Brain microvascular endothelial cell (primary cell): ENCODE data around the gene CGRRF1.

ENCODE experiments used
- DNase-seq: peaks from one replicate; pipeline ENCODE4 v3.0.0-alpha.2; 2020
- H3K27ac ChIP-seq: fragments of 250-450 bp; sonication (Bioruptor Pico); 2 replicates; pipeline ENCODE4 v1.5.1; 2020; ENCODE audit warnings: mild to moderate bottlenecking, moderate library complexity
- H3K27me3 ChIP-seq: fragments of 250-450 bp; sonication (Bioruptor Pico); replicated peaks from 2 replicates; pipeline ENCODE4 v1.5.1; 2020; ENCODE audit warnings: mild to moderate bottlenecking
- H3K36me3 ChIP-seq: fragments of 250-450 bp; sonication (Bioruptor Pico); replicated peaks from 2 replicates; pipeline ENCODE4 v1.5.1; 2020; ENCODE audit warnings: mild to moderate bottlenecking
- H3K4me3 ChIP-seq: 2 replicates; pipeline ENCODE4 v1.5.1; 2011; ENCODE audit warnings: low read depth, mild to moderate bottlenecking, control low read depth, low read length, moderate library complexity
- CTCF ChIP-seq: IDR thresholded peaks from 2 replicates; pipeline ENCODE4 v1.5.1; 2011; ENCODE audit warnings: low read depth, mild to moderate bottlenecking, moderate library complexity, low read length, control low read depth, inconsistent platforms; ENCODE audit errors: missing control alignments
- in situ Hi-C: cut with HindIII; loops from 2 replicates; pipeline ENCODE4 v1.10.0; 2017; ENCODE audit warnings: low sequenced_read_pairs, low pct_ligation_motif_present

CGRRF1 gene

GRCh38 chr14:54509546-54510501 is at the start of gene CGRRF1:
CGRRF1 (plus strand) TSS chr14:54509906; CDS start chr14:54509960, 54 bp downstream.
- no peaks in the 10 kb centered on the region for H3K27me3 ChIP-seq
- in situ Hi-C loops = no loop called here
- DNase-seq = peak; percentile 99

GRCh38 chr14:54462048-54462447 is 47.7 kb upstream of the CGRRF1 start:
- Histone ChIP-seq H3K27me3 (no peaks in the 10 kb centered on the region), H3K36me3 (no peaks in the 10 kb centered on the region), H3K27ac (no peak overlapping the region), H3K4me3 (no peak overlapping the region)
- in situ Hi-C loops = no loop called here
- no peak for DNase-seq
- TF ChIP-seq CTCF = no peak

More at GRCh38 chr14:54509546-54510501, at the start of gene CGRRF1:
- peak; percentile 38 for TF ChIP-seq CTCF
- Histone ChIP-seq H3K27ac (peak within 1 kb of the TSS; percentile 61), H3K4me3 (peak within 1 kb of the TSS; percentile 96), H3K36me3 (no peaks in the 10 kb centered on the region)

GRCh38 chr14:54465654-54466053 is 44.1 kb upstream of the CGRRF1 start:
- H3K27me3 ChIP-seq = no peaks in the 10 kb centered on the region
- no peak for TF ChIP-seq CTCF
- no peak for DNase-seq
- no peak overlapping the region for H3K27ac ChIP-seq
- no peak overlapping the region for H3K4me3 ChIP-seq
- no peaks in the 10 kb centered on the region for H3K36me3 ChIP-seq
- in situ Hi-C loops = no loop called here

- TF ChIP-seq CTCF = no peak
- Histone ChIP-seq H3K27me3 (no peaks in the 10 kb centered on the region), H3K27ac (no peak overlapping the region), H3K36me3 (no peaks in the 10 kb centered on the region), H3K4me3 (no peak overlapping the region)
- DNase-seq = no peak
- in situ Hi-C loops = no loop called here
Measured at GRCh38 chr14:54467280-54467679, 42.4 kb upstream of the CGRRF1 start.

GRCh38 chr14:54470701-54471100 is 39.0 kb upstream of the CGRRF1 start:
- Histone ChIP-seq H3K4me3 (no peak overlapping the region), H3K27ac (no peak overlapping the region), H3K36me3 (peaks cover 5% of the 10 kb centered on the region), H3K27me3 (no peaks in the 10 kb centered on the region)
- TF ChIP-seq CTCF = no peak
- DNase-seq = no peak
- in situ Hi-C loops = no loop called here

- Histone ChIP-seq H3K4me3 (no peak overlapping the region), H3K36me3 (peaks cover 5% of the 10 kb centered on the region), H3K27ac (no peak overlapping the region), H3K27me3 (no peaks in the 10 kb centered on the region)
- DNase-seq = no peak
- no peak for TF ChIP-seq CTCF
- in situ Hi-C loops = no loop called here
Measured at GRCh38 chr14:54471641-54472040, 38.1 kb upstream of the CGRRF1 start.
